Neural crest cell (in vitro differentiated cells): ENCODE measurements around the gene SYTL5. TPM values are rescaled to one million over a fixed set of nuclear protein-coding genes. Genes with fewer than 3 reads are reported as not detected.

Source experiments
- DNase-seq: peaks from one replicate; pipeline ENCODE4 v3.0.0; 2021; ENCODE audit warnings: low read depth, mixed read lengths, low spot score
- H3K27ac Mint-ChIP-seq: one replicate; pipeline ENCODE4 v1.8.0; 2021; ENCODE audit warnings: mild to moderate bottlenecking, mixed read lengths; ENCODE audit not compliant: unreplicated experiment
- H3K27me3 Mint-ChIP-seq: 2 replicates; pipeline ENCODE4 v1.8.0; 2021; ENCODE audit warnings: low read depth, mild to moderate bottlenecking, mixed read lengths
- H3K36me3 Mint-ChIP-seq: 2 replicates; pipeline ENCODE4 v1.8.0; 2021; ENCODE audit warnings: low read depth, mild to moderate bottlenecking, mixed read lengths
- H3K4me1 Mint-ChIP-seq: 2 replicates; pipeline ENCODE4 v1.8.0; 2021; ENCODE audit warnings: mixed read lengths
- H3K4me3 Mint-ChIP-seq: one replicate; pipeline ENCODE4 v1.8.0; 2021; ENCODE audit warnings: mild to moderate bottlenecking, mixed read lengths
- H3K9me3 Mint-ChIP-seq: 2 replicates; pipeline ENCODE4 v1.8.0; 2021; ENCODE audit warnings: mixed read lengths
- total RNA-seq: library from RNA; stranded (reverse); gene quantifications from 2 replicates; pipeline ENCODE4 v1.2.1, GENCODE V29; 2021
- TF ChIP-seq, protein P1 (sequence below): fragments of 200-600 bp; sonication (generic); conservative IDR thresholded peaks from 2 replicates; pipeline ENCODE4 v1.5.0; 2021; ENCODE audit warnings: antibody characterized with exemption, mild to moderate bottlenecking

Gene SYTL5
- total RNA-seq, 1 donor from 2014 or later: 0.05 TPM

DNA sequence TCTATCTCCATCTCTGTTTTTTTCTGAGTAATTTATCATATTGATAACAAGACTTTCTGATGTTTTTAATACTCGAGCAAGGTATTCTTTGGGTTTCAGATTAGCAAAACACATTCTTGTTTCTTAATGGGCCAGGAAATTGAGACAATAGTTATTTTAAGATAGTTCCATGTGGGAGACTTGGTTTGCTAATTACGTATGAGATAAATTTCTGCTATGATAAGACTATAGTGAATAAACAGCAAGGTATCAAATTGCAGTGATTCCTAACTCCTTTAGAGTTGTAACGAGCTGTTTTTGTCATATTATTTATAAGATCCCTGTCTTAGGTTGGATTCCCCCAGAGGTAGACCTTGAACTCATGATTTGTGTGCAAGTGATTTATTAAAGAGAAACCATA is 38.3 kb downstream of the SYTL5 start:
- peaks cover 3% of the 10 kb centered on the region for H3K36me3 Mint-ChIP-seq
- H3K4me1 Mint-ChIP-seq: no peaks in the 10 kb centered on the region
- peaks cover 10% of the 10 kb centered on the region for H3K9me3 Mint-ChIP-seq
- DNase-seq: no peak
- no peaks in the 10 kb centered on the region for H3K27me3 Mint-ChIP-seq
- TF ChIP-seq, protein P1, sequence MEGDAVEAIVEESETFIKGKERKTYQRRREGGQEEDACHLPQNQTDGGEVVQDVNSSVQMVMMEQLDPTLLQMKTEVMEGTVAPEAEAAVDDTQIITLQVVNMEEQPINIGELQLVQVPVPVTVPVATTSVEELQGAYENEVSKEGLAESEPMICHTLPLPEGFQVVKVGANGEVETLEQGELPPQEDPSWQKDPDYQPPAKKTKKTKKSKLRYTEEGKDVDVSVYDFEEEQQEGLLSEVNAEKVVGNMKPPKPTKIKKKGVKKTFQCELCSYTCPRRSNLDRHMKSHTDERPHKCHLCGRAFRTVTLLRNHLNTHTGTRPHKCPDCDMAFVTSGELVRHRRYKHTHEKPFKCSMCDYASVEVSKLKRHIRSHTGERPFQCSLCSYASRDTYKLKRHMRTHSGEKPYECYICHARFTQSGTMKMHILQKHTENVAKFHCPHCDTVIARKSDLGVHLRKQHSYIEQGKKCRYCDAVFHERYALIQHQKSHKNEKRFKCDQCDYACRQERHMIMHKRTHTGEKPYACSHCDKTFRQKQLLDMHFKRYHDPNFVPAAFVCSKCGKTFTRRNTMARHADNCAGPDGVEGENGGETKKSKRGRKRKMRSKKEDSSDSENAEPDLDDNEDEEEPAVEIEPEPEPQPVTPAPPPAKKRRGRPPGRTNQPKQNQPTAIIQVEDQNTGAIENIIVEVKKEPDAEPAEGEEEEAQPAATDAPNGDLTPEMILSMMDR: no peak
- no peak overlapping the region for H3K4me3 Mint-ChIP-seq
- H3K27ac Mint-ChIP-seq: no peak overlapping the region

- peaks cover 3% of the 10 kb centered on the region for H3K36me3 Mint-ChIP-seq
- DNase-seq: no peak
- H3K9me3 Mint-ChIP-seq: peaks cover 8% of the 10 kb centered on the region
- TF ChIP-seq, protein P1: no peak
- H3K4me1 Mint-ChIP-seq: no peaks in the 10 kb centered on the region
- H3K4me3 Mint-ChIP-seq: no peak overlapping the region
- H3K27me3 Mint-ChIP-seq: no peaks in the 10 kb centered on the region
- H3K27ac Mint-ChIP-seq: no peak overlapping the region
Measured at GRCh38 chrX:38045538-38046096, 39.3 kb downstream of the SYTL5 start.

DNA sequence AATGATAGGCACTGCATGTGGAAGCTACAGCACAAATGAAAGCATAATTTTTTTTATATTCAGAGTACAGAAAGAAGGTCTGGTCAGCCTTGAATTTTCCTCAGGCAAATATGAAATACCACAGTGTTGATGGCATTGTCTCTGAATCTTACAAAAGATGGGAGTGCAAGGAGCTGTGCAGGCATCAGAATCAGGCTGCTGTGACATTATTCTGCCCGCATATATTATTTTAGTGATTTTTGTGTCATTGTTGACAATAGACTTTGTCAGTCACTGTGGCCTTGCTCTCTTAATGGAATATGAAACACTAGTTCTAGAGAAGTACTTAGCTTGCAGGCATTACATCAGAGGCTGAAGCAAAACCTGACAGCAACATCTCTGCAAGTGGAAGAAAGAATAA is 42.5 kb downstream of the SYTL5 start:
- H3K4me1 Mint-ChIP-seq: no peaks in the 10 kb centered on the region
- H3K27ac Mint-ChIP-seq: no peak overlapping the region
- TF ChIP-seq, protein P1: no peak
- H3K4me3 Mint-ChIP-seq: no peak overlapping the region
- peaks cover 8% of the 10 kb centered on the region for H3K9me3 Mint-ChIP-seq
- no peaks in the 10 kb centered on the region for H3K27me3 Mint-ChIP-seq
- DNase-seq: no peak
- H3K36me3 Mint-ChIP-seq: peaks cover 3% of the 10 kb centered on the region

- TF ChIP-seq, protein P1: no peak
- H3K27ac Mint-ChIP-seq: no peak overlapping the region
- peaks cover 3% of the 10 kb centered on the region for H3K36me3 Mint-ChIP-seq
- H3K9me3 Mint-ChIP-seq: peaks cover 8% of the 10 kb centered on the region
- no peaks in the 10 kb centered on the region for H3K27me3 Mint-ChIP-seq
- no peak for DNase-seq
- H3K4me1 Mint-ChIP-seq: no peaks in the 10 kb centered on the region
- H3K4me3 Mint-ChIP-seq: no peak overlapping the region
Measured at GRCh38 chrX:38050806-38051205, 44.5 kb downstream of the SYTL5 start.

DNA sequence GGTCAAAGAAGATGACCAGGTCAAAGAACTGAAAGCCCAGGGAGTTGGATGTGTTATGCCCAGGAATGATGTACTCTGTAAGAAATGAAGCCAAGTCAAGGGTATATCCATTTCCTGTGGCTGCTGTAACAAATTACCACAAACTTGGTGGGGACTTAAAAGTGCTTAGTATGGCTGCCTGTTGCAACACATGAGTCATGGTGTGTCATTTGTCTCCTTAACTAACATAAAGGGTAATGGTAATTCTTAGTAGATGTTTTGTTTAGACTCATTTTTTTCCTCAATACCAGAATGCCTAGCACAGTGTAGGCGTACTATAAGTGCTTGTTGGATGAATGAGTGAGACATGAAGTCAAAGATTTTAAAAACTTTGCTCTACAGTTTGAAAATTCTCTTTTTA is 45.7 kb downstream of the SYTL5 start:
- DNase-seq: no peak

More for the DNA sequence above, 45.7 kb downstream of the SYTL5 start:
- no peaks in the 10 kb centered on the region for H3K27me3 Mint-ChIP-seq
- no peak overlapping the region for H3K4me3 Mint-ChIP-seq
- H3K9me3 Mint-ChIP-seq: peaks cover 6% of the 10 kb centered on the region
- H3K27ac Mint-ChIP-seq: no peak overlapping the region
- H3K36me3 Mint-ChIP-seq: peaks cover 5% of the 10 kb centered on the region
- TF ChIP-seq, protein P1: no peak
- H3K4me1 Mint-ChIP-seq: no peaks in the 10 kb centered on the region
